Lower leg skin (tissue), 4 donors: Measurements from ENCODE around the gene ATP2B2. TPM values are rescaled to one million over a fixed set of nuclear protein-coding genes. Genes with fewer than 3 reads are reported as not detected.

ENCODE experiments used
- DNase-seq, 2 donors: peaks; one replicate each; pipeline ENCODE4 v3.0.0-alpha.2; 2019; ENCODE audit warnings: low spot score in 2 of 2
- H3K4me3 ChIP-seq: fragments of 200-600 bp; sonication (generic); 2 replicates; pipeline ENCODE4 v1.5.1; 2017; ENCODE audit warnings: mild to moderate bottlenecking, low read depth; ENCODE audit not compliant: poor library complexity, severe bottlenecking
- POLR2A ChIP-seq, 2 donors: fragments of 450-650 bp; IDR thresholded peaks; one replicate each; pipeline ENCODE4 v1.6.1; 2016 to 2017; ENCODE audit warnings: antibody characterized with exemption in 2 of 2, mild to moderate bottlenecking in 1 of 2, moderate library complexity in 1 of 2
- WGBS, 2 donors: methylation state at CpG; one replicate each; pipeline ENCODE4 v1.1.5; 2018; 5-methylcytosine and 5-hydroxymethylcytosine counted together
- intact Hi-C: fragments of 100-400 bp; cut with DNase I; formaldehyde crosslinking; loops from one replicate; pipeline ENCODE4 v1.15.0; 2023; ENCODE audit warnings: low total_unique reads
- total RNA-seq, 4 donors: library from RNA; depleted of rRNA; stranded (reverse); fragments of >200 nt; gene quantifications; one replicate each; pipeline ENCODE4 v1.1.0, GENCODE V29; 2016
- TF ChIP-seq, protein P1 (sequence below), 3 donors: fragments of 450-650 bp; IDR thresholded peaks; one replicate each; pipeline ENCODE4 v1.5.1; 2016; ENCODE audit warnings: antibody characterized with exemption in 3 of 3, mild to moderate bottlenecking in 3 of 3, moderate library complexity in 2 of 3

Gene ATP2B2
- total RNA-seq, 4 donors from 2014 or later: 0.12 to 0.45 (median 0.19) TPM; not detected in 1

DNA sequence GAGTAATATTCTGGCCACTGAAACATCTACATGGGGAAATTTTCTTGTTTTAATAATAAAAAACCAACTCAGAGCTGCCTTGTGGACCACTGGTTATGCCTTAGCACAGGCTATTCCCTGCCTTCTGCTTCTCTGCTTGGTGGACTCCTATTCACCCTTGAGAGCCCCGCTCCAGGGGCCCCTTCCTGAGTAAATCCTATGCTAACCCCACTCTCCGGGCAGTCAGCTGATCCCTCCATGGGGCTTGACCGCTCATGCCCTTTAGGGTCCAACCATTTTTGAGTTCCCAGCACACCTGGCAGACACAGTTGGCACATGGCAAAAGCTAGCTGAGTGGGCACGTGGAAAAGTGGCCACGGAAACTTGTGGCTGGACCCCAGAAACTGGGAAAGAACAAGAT, 38.2 kb downstream of the ATP2B2 start:
- no peak overlapping the region for H3K4me3 ChIP-seq
- DNase-seq: no peak
- WGBS, 2 donors: 85 to 90% methylated on average over 5 of the region's 5 CpGs
- intact Hi-C loops: no loop called here
- TF ChIP-seq, protein P1, sequence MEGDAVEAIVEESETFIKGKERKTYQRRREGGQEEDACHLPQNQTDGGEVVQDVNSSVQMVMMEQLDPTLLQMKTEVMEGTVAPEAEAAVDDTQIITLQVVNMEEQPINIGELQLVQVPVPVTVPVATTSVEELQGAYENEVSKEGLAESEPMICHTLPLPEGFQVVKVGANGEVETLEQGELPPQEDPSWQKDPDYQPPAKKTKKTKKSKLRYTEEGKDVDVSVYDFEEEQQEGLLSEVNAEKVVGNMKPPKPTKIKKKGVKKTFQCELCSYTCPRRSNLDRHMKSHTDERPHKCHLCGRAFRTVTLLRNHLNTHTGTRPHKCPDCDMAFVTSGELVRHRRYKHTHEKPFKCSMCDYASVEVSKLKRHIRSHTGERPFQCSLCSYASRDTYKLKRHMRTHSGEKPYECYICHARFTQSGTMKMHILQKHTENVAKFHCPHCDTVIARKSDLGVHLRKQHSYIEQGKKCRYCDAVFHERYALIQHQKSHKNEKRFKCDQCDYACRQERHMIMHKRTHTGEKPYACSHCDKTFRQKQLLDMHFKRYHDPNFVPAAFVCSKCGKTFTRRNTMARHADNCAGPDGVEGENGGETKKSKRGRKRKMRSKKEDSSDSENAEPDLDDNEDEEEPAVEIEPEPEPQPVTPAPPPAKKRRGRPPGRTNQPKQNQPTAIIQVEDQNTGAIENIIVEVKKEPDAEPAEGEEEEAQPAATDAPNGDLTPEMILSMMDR (IDR thresholded peaks at IDR 0.05): no peak
- no peak for TF ChIP-seq POLR2A (IDR thresholded peaks at IDR 0.05)

DNA sequence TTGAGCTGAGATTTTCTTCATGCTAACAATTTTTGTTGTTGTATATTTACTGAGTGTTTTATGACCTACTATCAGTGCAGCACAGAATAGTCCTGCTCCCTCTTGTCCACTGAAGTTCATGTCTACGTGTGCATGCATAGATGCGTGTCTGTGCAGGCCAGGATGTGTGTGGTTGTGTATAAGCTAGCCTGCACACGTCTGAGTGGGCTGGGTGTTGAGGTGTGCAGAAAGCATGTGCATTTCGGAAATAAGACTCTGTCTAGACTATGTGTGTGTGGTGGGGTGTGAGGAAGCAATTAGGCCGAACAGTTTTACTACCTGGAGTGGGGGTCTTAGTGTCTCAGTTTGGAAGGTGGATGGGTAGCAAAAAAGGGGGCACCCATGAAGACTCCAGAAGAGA, 39.2 kb downstream of the ATP2B2 start:
- WGBS, 2 donors: 53 to 58% methylated on average over 5 of the region's 5 CpGs
- DNase-seq: no peak
- no peak overlapping the region for H3K4me3 ChIP-seq
- TF ChIP-seq POLR2A (IDR thresholded peaks at IDR 0.05): no peak
- TF ChIP-seq, protein P1 (IDR thresholded peaks at IDR 0.05): no peak
- intact Hi-C loops: no loop called here

DNA sequence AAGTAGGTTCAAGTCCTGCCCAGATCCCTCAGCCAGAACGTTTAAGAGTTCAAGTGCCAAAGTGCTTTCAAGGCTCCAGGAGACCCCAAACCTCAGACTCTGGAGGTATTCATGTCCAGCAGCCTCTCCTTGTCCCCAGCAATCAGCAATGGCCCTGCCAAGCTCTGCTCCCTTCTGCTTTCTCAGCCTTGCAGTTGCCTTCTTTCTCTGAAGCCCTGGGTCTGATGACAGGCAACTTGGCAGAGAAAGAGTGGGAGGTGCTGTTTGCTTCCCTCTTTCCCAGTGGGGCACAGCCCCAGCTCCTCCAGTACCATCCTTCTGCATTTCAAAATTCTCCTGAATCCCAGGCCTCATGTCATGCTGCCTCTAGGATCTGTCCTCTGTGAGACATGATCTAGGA, 40.2 kb downstream of the ATP2B2 start:
- no peak for DNase-seq
- intact Hi-C loops: no loop called here
- WGBS, 2 donors: 54 to 64% methylated on average over 1 of the region's 1 CpG
- TF ChIP-seq, protein P1 (IDR thresholded peaks at IDR 0.05): no peak
- no peak for TF ChIP-seq POLR2A (IDR thresholded peaks at IDR 0.05)
- H3K4me3 ChIP-seq: no peak overlapping the region

DNA sequence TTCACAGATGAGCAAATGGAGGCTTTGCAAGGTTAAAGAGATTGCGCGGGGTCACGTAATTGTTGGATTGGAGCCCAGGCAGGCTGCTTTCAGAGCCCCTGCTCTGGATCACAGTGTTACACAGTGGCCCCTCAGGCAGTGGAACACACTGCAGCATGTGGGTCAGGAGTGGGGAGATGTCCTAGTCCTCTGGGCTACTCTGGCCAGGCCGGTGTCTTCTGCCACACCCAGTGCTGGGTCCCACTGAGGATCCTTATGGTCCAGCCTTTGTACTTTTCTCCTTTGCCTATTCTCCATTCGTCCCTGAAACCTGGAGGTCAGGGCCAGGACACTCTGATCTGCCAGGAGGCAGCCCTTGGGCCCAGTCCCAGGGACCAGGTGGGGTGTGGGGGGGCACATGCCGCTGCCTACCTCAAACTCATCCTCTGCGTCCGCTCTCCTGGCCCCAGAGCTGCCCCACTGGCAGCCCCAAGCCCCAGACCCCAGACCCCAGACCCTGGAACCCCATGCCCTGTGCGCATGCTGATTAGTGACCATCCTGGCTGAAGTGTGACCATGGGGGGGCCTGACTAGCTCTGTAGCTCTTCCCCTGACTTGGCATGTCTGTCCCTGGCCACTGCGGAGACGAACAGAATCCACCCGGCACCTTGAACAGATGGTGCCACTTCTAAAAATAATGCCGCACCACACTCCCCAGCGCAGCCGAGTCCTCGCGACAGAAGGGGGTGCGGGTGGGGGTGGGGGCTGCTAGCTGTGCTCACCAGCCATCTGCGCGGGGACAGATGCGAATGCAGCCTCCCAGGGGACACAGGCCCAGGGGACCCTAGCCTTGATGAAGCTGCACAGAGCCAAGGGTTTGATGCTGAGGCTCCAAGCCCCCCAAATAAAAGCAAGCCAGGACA, 41.6 kb downstream of the ATP2B2 start:
- intact Hi-C loops: no loop called here
- DNase-seq: no peak
- no peak for TF ChIP-seq POLR2A (IDR thresholded peaks at IDR 0.05)
- TF ChIP-seq, protein P1 (IDR thresholded peaks at IDR 0.05): no peak
- H3K4me3 ChIP-seq: no peak overlapping the region
- 78 to 84% methylated on average over 21 of the region's 21 CpGs for WGBS, 2 donors

DNA sequence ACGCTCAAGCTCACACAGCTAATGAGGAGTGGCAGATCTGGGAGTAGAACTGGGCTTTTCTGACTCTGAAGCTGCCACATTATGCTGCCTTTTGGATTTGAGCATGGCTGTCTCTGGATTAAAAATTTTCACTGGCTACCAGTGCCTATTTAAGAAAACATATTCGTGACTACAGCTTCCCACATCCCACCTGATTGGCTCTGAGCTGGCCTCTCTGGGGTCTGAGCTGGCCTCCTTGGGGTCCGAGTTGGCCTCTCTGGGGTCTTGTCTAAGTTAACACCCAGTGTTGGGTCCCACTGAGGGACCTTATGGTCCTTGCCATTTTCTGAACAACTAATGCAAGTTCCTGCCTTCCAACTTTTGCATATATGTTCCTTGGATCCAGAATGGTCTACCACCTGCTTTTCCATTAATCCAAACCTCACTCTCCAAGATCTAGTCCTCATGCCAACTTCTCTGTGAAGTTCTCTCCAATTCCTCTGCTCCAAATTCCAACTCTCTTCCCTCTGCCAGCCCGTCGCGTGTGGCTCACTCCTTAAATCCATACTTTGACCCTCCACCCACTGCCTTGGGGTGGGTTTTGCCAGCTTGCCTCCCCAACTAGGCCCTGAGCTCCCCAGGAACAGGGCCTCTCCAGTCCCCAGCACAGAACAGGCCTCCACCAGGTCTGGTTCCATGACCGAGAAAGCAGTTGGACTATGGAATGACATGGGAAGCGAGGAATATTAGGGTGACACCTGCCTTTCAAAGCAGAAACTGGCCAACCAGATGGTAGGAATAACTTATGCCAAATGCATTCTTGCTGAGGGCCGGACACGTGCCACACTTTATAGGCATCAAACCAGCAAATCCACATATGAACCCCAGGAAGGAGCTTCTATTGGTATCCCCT, 42.5 kb downstream of the ATP2B2 start:
- intact Hi-C loops: no loop called here
- no peak for TF ChIP-seq POLR2A (IDR thresholded peaks at IDR 0.05)
- TF ChIP-seq, protein P1 (IDR thresholded peaks at IDR 0.05): no peak
- no peak overlapping the region for H3K4me3 ChIP-seq
- WGBS, 2 donors: 72 to 78% methylated on average over 10 of the region's 10 CpGs
- no peak for DNase-seq
